Right renal cortex interstitium (tissue), 3 donors: ENCODE results near the gene SH3GLB1. TPM values are rescaled to one million over a fixed set of nuclear protein-coding genes. Genes with fewer than 3 reads are reported as not detected.

ENCODE experiments used
- DNase-seq, 3 donors: peaks; one replicate each; pipeline ENCODE4 v3.0.0-alpha.2; 2013; ENCODE audit warnings: low read depth in 3 of 3, low spot score in 2 of 3
- polyA plus RNA-seq, 3 donors: library from polyadenylated mRNA; unstranded; fragments of 120-200 nt; gene quantifications; one replicate each; pipeline ENCODE4 v1.2.1, GENCODE V29; 2013; ENCODE audit not compliant: insufficient read length in 3 of 3

The SH3GLB1 gene
- polyA plus RNA-seq, 3 donors = 80.5 to 87.5 (median 86.2) TPM

- DNase-seq = no peak
Measured at GRCh38 chr1:86769065-86769464, 64.7 kb downstream of the SH3GLB1 start.

- DNase-seq = no peak
Measured at GRCh38 chr1:86773341-86774288, 69.2 kb downstream of the SH3GLB1 start.

GRCh38 chr1:86774305-86775295 lies 70.2 kb downstream of the SH3GLB1 start:
- DNase-seq = peak in 1 of 3 donors; percentile 67

GRCh38 chr1:86775395-86775794 lies 71.0 kb downstream of the SH3GLB1 start:
- no peak for DNase-seq

GRCh38 chr1:86776108-86776507 lies 71.7 kb downstream of the SH3GLB1 start:
- no peak for DNase-seq

- DNase-seq = no peak
Measured at GRCh38 chr1:86778569-86779239, 74.3 kb downstream of the SH3GLB1 start.

GRCh38 chr1:86779308-86780191 lies 75.2 kb downstream of the SH3GLB1 start:
- DNase-seq = no peak

- DNase-seq = no peak
Measured at GRCh38 chr1:86782482-86782881, 78.1 kb downstream of the SH3GLB1 start.

- no peak for DNase-seq
Measured at GRCh38 chr1:86787621-86788020, 83.2 kb downstream of the SH3GLB1 start.

GRCh38 chr1:86788300-86789206 lies 84.2 kb downstream of the SH3GLB1 start:
- DNase-seq = no peak

GRCh38 chr1:86795316-86795715 lies 90.9 kb downstream of the SH3GLB1 start:
- no peak for DNase-seq

Other genes with a start within 250 kb of the SH3GLB1 start
- not detected for gene CLCA1, start 235.6 kb upstream of the SH3GLB1 start, polyA plus RNA-seq
- gene CLCA4, start 157.5 kb upstream of the SH3GLB1 start, polyA plus RNA-seq = not detected
- 100 to 1,000 TPM; 343 to 371 (median 347) TPM for gene SELENOF, start 209.6 kb downstream of the SH3GLB1 start, polyA plus RNA-seq
- 10 to 100 TPM; 45.6 to 52.2 (median 49.6) TPM for gene HS2ST1, start 210.1 kb downstream of the SH3GLB1 start, polyA plus RNA-seq